Measurements from ENCODE around the gene COL18A1.

Gene COL18A1

DNA sequence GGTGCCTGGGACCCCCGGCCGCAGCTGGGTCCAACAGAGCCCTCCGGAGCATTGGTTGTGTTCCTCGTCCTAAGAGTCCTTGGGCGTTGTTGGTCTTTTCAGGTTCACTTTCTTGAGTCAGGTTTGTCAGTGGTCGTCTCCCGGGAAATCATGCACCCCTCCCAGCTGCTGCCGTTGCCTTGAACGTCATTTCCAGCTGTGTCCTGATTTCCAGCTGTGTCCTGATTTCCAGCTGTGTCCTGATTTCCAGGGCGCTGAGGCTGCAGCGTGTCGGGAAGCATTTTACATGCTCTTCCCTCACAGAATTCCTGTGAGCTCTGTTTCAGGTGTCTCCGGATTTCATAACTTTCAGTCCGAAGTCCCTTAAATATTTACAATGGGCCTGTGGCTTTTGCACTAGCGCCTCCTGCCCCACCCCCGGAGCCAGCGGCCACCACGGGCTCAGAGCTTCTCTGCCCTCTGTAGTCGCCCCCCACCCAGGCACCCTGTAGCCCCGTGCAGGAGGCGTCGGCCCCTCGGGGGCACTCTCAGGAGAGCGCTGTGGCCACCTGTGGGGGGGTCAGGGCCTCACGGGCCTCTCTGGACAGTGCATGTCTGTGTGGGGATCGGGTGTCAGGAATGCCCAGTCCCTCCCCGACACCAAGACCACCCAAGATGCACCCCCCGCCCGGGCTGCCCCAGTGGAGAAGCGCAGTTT lies 66.7 kb downstream of the COL18A1 start:
- Histone ChIP-seq H3K4ac (ENCODE audit: low read length) (no peak overlapping the region), H3K4me1 (ENCODE audit: control insufficient read depth in 2 of 2, insufficient read depth in 1 of 2, low read depth in 1 of 2, low read length in 2 of 2) (peaks cover 10 to 27% of the 10 kb centered on the region in 2 donors), H3K23ac (ENCODE audit: low read depth, low read length, poor library complexity) (no peak overlapping the region), H2BK15ac (ENCODE audit: low read length) (no peak overlapping the region), H3K9me3 (replicated peaks in 1 of 2; ENCODE audit: control insufficient read depth in 2 of 2, insufficient read depth in 1 of 2, low read depth in 1 of 2, low read length in 2 of 2) (peaks cover 0 to 6% of the 10 kb centered on the region in 2 donors), H2AK5ac (ENCODE audit: low read depth, low read length) (no peak overlapping the region), H2BK120ac (ENCODE audit: low read depth, low read length) (no peak overlapping the region), H2AFZ (ENCODE audit: low read length) (no peak overlapping the region), H3K18ac (ENCODE audit: low read length) (peak overlapping the region; percentile 62), H3K36me3 (replicated peaks in 1 of 2; ENCODE audit: control insufficient read depth in 2 of 2, insufficient read depth in 2 of 2, low read length in 2 of 2) (peaks cover 0 to 11% of the 10 kb centered on the region in 2 donors), H2BK5ac (ENCODE audit: low read length) (no peak overlapping the region), H3K4me3 (ENCODE audit: low read length in 2 of 2) (no peak overlapping the region), H3K79me1 (ENCODE audit: low read depth, low read length) (peaks cover 23% of the 10 kb centered on the region), H3K27ac (replicated peaks; ENCODE audit: low read length) (no peak overlapping the region), H3K9ac (ENCODE audit: low read depth, low read length, poor library complexity) (no peak overlapping the region), H2BK12ac (ENCODE audit: low read length) (no peak overlapping the region), H3K27me3 (ENCODE audit: control insufficient read depth in 3 of 3, insufficient read depth in 3 of 3, low read depth in 1 of 3, low read length in 3 of 3) (peaks cover 0 to 52% (median 0%) of the 10 kb centered on the region in 3 experiments), H4K8ac (ENCODE audit: low read depth, low read length) (no peak overlapping the region), H3K14ac (ENCODE audit: low read length) (no peak overlapping the region), H3K4me2 (ENCODE audit: insufficient read depth, low read length, poor library complexity, severe bottlenecking) (no peak overlapping the region), H4K91ac (ENCODE audit: low read depth, low read length, poor library complexity) (no peak overlapping the region)
- no peak for DNase-seq (ENCODE audit: low spot score)
- no CpG with 5 or more reads among the region's 30 CpGs for WGBS, 2 donors (ENCODE audit: extremely low coverage in 2 of 2, insufficient read length in 2 of 2, insufficient replicate concordance in 1 of 2)

DNA sequence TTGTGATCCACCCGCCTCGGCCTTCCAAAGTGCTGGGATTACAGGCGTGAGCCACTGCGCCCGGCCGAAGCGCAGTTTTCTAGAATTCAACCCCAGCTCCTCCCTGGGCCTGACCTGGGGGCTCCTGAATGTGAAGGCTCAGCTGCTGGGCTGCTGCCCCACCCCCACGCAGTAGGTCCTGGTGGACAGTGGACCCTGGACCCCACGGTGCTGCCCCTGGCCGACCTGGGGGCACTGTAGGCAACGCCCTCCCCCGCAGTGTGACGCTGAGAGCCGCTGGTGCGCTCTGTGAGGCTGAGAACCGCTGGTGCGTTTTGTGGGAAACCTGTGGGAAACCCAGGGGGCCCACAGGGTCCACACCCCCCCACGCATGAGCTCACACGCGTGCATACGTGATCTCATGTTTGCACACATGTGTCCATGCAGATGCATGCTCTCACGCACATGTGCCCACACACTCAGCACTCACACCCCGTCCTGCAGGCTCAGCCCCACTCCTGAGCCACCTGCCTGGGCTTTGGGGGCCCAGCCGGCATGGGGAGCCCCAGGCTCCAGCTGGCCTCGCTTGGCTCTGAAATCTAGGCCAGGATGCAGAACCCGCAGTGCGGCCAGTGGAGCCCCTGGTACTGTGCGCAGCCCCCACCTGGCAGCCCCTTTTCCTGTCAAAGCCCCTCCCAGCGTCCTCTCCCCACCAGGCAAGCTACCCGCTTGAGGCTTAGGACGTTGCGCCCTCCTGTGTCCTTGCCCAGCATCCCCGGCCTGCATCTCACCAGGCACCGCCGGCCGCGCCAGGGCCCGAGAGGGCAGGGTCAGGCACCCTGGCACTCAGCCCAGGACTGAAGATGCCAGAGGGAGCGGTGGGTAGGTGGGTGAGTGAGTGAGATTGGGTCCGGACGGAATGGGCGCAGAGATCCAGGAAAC lies 67.7 kb downstream of the COL18A1 start:
- H2BK5ac ChIP-seq (ENCODE audit: low read length) = peak overlapping the region; percentile 89
- no peak overlapping the region for H2BK120ac ChIP-seq (ENCODE audit: low read depth, low read length)
- H2AK5ac ChIP-seq (ENCODE audit: low read depth, low read length) = peak overlapping the region; percentile 94
- H3K27ac ChIP-seq (replicated peaks; ENCODE audit: low read length) = no peak overlapping the region
- DNase-seq (ENCODE audit: low spot score) = no peak
- peaks cover 0 to 46% (median 0%) of the 10 kb centered on the region in 3 experiments for H3K27me3 ChIP-seq (ENCODE audit: control insufficient read depth in 3 of 3, insufficient read depth in 3 of 3, low read depth in 1 of 3, low read length in 3 of 3)
- H2AFZ ChIP-seq (ENCODE audit: low read length) = no peak overlapping the region
- WGBS, 2 donors (ENCODE audit: extremely low coverage in 2 of 2, insufficient read length in 2 of 2, insufficient replicate concordance in 1 of 2) = no CpG with 5 or more reads among the region's 42 CpGs
- H2BK15ac ChIP-seq (ENCODE audit: low read length) = peak overlapping the region; percentile 76
- peak overlapping the region; percentile 70 for H3K4ac ChIP-seq (ENCODE audit: low read length)
- no peak overlapping the region for H3K4me2 ChIP-seq (ENCODE audit: insufficient read depth, low read length, poor library complexity, severe bottlenecking)
- peak overlapping the region; percentile 55 for H3K9ac ChIP-seq (ENCODE audit: low read depth, low read length, poor library complexity)
- peak overlapping the region; percentile 95 for H2BK12ac ChIP-seq (ENCODE audit: low read length)
- H4K91ac ChIP-seq (ENCODE audit: low read depth, low read length, poor library complexity) = no peak overlapping the region
- H3K4me3 ChIP-seq (ENCODE audit: low read length in 2 of 2) = no peak overlapping the region
- peaks cover 0 to 7% of the 10 kb centered on the region in 2 donors for H3K9me3 ChIP-seq (replicated peaks in 1 of 2; ENCODE audit: control insufficient read depth in 2 of 2, insufficient read depth in 1 of 2, low read depth in 1 of 2, low read length in 2 of 2)
- H3K14ac ChIP-seq (ENCODE audit: low read length) = peak overlapping the region; percentile 92
- H3K36me3 ChIP-seq (replicated peaks in 1 of 2; ENCODE audit: control insufficient read depth in 2 of 2, insufficient read depth in 2 of 2, low read length in 2 of 2) = peaks cover 0 to 11% of the 10 kb centered on the region in 2 donors
- H3K4me1 ChIP-seq (ENCODE audit: control insufficient read depth in 2 of 2, insufficient read depth in 1 of 2, low read depth in 1 of 2, low read length in 2 of 2) = peaks cover 10 to 27% of the 10 kb centered on the region in 2 donors
- peaks cover 21% of the 10 kb centered on the region for H3K79me1 ChIP-seq (ENCODE audit: low read depth, low read length)
- peak overlapping the region; percentile 95 for H4K8ac ChIP-seq (ENCODE audit: low read depth, low read length)
- H3K18ac ChIP-seq (ENCODE audit: low read length) = peak overlapping the region; percentile 92
- peak overlapping the region; percentile 86 for H3K23ac ChIP-seq (ENCODE audit: low read depth, low read length, poor library complexity)

DNA sequence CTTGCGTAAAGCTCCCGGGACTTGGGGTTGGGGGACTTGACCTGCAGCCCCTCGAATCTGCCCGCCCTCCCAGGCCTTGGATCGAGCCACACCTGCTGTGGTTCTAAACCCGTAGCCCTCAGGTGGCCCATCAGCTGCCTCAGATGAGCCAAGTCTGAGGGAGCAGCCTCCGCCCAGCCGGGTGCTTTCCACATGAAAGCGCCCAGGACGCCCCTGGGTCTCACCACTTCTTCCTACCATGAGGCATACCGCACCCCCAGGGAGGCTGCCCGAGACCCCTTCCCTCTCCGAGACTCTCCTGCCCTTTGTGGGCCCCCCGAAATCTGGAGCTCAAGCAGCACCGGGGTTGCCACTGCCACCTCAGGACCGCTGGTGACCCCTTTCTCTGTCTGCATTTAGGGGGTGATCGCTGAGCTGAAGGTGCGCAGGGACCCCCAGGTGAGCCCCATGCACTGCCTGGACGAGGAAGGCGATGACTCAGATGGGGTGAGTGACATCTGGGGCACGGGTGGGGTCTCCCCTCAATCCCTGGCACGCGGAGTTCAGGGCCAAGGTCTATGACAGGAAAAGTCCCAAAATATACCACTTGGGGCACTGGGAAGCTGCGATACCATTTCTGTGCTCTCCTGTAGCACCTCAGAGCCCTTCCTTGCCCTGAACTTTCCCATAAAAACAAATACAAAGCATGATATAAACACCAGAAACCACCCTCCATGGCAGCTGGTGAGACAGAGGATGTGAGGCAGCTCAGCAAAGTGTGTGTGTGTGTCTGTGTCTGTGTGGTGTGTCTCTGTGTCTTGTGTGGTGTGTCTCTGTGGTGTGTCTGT lies 68.7 kb downstream of the COL18A1 start:
- H3K4ac ChIP-seq (ENCODE audit: low read length) = peak overlapping the region; percentile 24
- H2BK12ac ChIP-seq (ENCODE audit: low read length) = no peak overlapping the region
- peak overlapping the region; percentile 51 for H3K18ac ChIP-seq (ENCODE audit: low read length)
- no peak overlapping the region for H3K4me3 ChIP-seq (ENCODE audit: low read length in 2 of 2)
- peak overlapping the region; percentile 89 for H2BK5ac ChIP-seq (ENCODE audit: low read length)
- H3K27me3 ChIP-seq (ENCODE audit: control insufficient read depth in 3 of 3, insufficient read depth in 3 of 3, low read depth in 1 of 3, low read length in 3 of 3) = peaks cover 0 to 37% (median 0%) of the 10 kb centered on the region in 3 experiments
- H2BK120ac ChIP-seq (ENCODE audit: low read depth, low read length) = peak overlapping the region; percentile 81
- H3K9ac ChIP-seq (ENCODE audit: low read depth, low read length, poor library complexity) = no peak overlapping the region
- no peak overlapping the region for H3K4me2 ChIP-seq (ENCODE audit: insufficient read depth, low read length, poor library complexity, severe bottlenecking)
- H3K4me1 ChIP-seq (ENCODE audit: control insufficient read depth in 2 of 2, insufficient read depth in 1 of 2, low read depth in 1 of 2, low read length in 2 of 2) = peaks cover 13 to 27% of the 10 kb centered on the region in 2 donors
- H3K36me3 ChIP-seq (replicated peaks in 1 of 2; ENCODE audit: control insufficient read depth in 2 of 2, insufficient read depth in 2 of 2, low read length in 2 of 2) = peaks cover 0 to 13% of the 10 kb centered on the region in 2 donors
- H3K23ac ChIP-seq (ENCODE audit: low read depth, low read length, poor library complexity) = peak overlapping the region; percentile 8
- DNase-seq (ENCODE audit: low spot score) = no peak
- H3K27ac ChIP-seq (replicated peaks; ENCODE audit: low read length) = no peak overlapping the region
- H2AK5ac ChIP-seq (ENCODE audit: low read depth, low read length) = peak overlapping the region; percentile 94
- H4K8ac ChIP-seq (ENCODE audit: low read depth, low read length) = no peak overlapping the region
- H2BK15ac ChIP-seq (ENCODE audit: low read length) = peak overlapping the region; percentile 76
- H4K91ac ChIP-seq (ENCODE audit: low read depth, low read length, poor library complexity) = no peak overlapping the region
- peak overlapping the region; percentile 92 for H3K14ac ChIP-seq (ENCODE audit: low read length)
- no CpG with 5 or more reads among the region's 24 CpGs for whole genome bisulfite sequencing, 2 donors (ENCODE audit: extremely low coverage in 2 of 2, insufficient read length in 2 of 2, insufficient replicate concordance in 1 of 2)
- peaks cover 17% of the 10 kb centered on the region for H3K79me1 ChIP-seq (ENCODE audit: low read depth, low read length)
- no peak overlapping the region for H2AFZ ChIP-seq (ENCODE audit: low read length)
- H3K9me3 ChIP-seq (replicated peaks in 1 of 2; ENCODE audit: control insufficient read depth in 2 of 2, insufficient read depth in 1 of 2, low read depth in 1 of 2, low read length in 2 of 2) = peaks cover 0 to 7% of the 10 kb centered on the region in 2 donors
